ENCODE data around the gene MED16. TPM values are rescaled to one million over a fixed set of nuclear protein-coding genes. Genes with fewer than 3 reads are reported as not detected.

Gene MED16
- polyA plus RNA-seq, 4 donors = 46.5 to 86.8 (median 53.7) TPM

- DNase-seq (ENCODE audit: low read depth in 4 of 4, low spot score in 3 of 4) = no peak
Observed at GRCh38 chr19:875265-875879, 17.6 kb downstream of the MED16 start.

- DNase-seq (ENCODE audit: low read depth in 4 of 4, low spot score in 3 of 4) = no peak
Observed at GRCh38 chr19:873561-874041, 19.4 kb downstream of the MED16 start.

GRCh38 chr19:873084-873483 lies 19.9 kb downstream of the MED16 start:
- DNase-seq (ENCODE audit: low read depth in 4 of 4, low spot score in 3 of 4) = no peak

GRCh38 chr19:872266-872951 lies 20.6 kb downstream of the MED16 start:
- DNase-seq (ENCODE audit: low read depth in 4 of 4, low spot score in 3 of 4) = no peak

GRCh38 chr19:871446-872265 lies 21.3 kb downstream of the MED16 start:
- no peak for DNase-seq (ENCODE audit: low read depth in 4 of 4, low spot score in 3 of 4)

GRCh38 chr19:870963-871401 lies 22.0 kb downstream of the MED16 start:
- no peak for DNase-seq (ENCODE audit: low read depth in 4 of 4, low spot score in 3 of 4)

GRCh38 chr19:870314-870713 lies 22.7 kb downstream of the MED16 start:
- DNase-seq (ENCODE audit: low read depth in 4 of 4, low spot score in 3 of 4) = no peak

GRCh38 chr19:869245-870177 lies 23.5 kb downstream of the MED16 start:
- no peak for DNase-seq (ENCODE audit: low read depth in 4 of 4, low spot score in 3 of 4)

GRCh38 chr19:868458-869244 lies 24.3 kb downstream of the MED16 start:
- no peak for DNase-seq (ENCODE audit: low read depth in 4 of 4, low spot score in 3 of 4)

- DNase-seq (ENCODE audit: low read depth in 4 of 4, low spot score in 3 of 4) = no peak
Observed at GRCh38 chr19:867855-868457, 25.0 kb downstream of the MED16 start.

- no peak for DNase-seq (ENCODE audit: low read depth in 4 of 4, low spot score in 3 of 4)
Observed at GRCh38 chr19:867301-867793, 25.6 kb downstream of the MED16 start.

- no peak for DNase-seq (ENCODE audit: low read depth in 4 of 4, low spot score in 3 of 4)
Observed at GRCh38 chr19:866769-867300, 26.2 kb downstream of the MED16 start.

GRCh38 chr19:863315-863620 lies 29.7 kb downstream of the MED16 start:
- no peak for DNase-seq (ENCODE audit: low read depth in 4 of 4, low spot score in 3 of 4)

- DNase-seq (ENCODE audit: low read depth in 4 of 4, low spot score in 3 of 4) = no peak
Observed at GRCh38 chr19:862581-863314, 30.2 kb downstream of the MED16 start.

- DNase-seq (ENCODE audit: low read depth in 4 of 4, low spot score in 3 of 4) = no peak
Observed at GRCh38 chr19:861756-862580, 31.0 kb downstream of the MED16 start.

GRCh38 chr19:861141-861755 lies 31.7 kb downstream of the MED16 start:
- no peak for DNase-seq (ENCODE audit: low read depth in 4 of 4, low spot score in 3 of 4)

Data from left renal pelvis (tissue), 4 donors.